AG09309 (cell line): ENCODE measurements around the gene FAM237A.
A peak's percentile ranks its signal among the peaks of the same experiment; 100 is the strongest.

Experiments used
- DNase-seq: peaks from one replicate; pipeline ENCODE4 v3.0.0-alpha.2; 2010; ENCODE audit warnings: low read depth
- H3K4me3 ChIP-seq: 2 replicates; pipeline ENCODE4 v1.5.1; 2011; ENCODE audit warnings: mild to moderate bottlenecking, low read depth, low read length, moderate library complexity; ENCODE audit not compliant: control insufficient read depth
- CTCF ChIP-seq: IDR thresholded peaks from 2 replicates; pipeline ENCODE4 v1.5.1; 2011; ENCODE audit warnings: mild to moderate bottlenecking, low read depth, low read length, inconsistent platforms; ENCODE audit not compliant: insufficient read depth, control insufficient read depth; ENCODE audit errors: missing control alignments

Gene FAM237A

GRCh38 chr2:206642075-206643025, at the start of gene FAM237A:
Gene FAM237A, plus strand, starts transcription at chr2:206642487. Its CDS starts 1,750 bp downstream, at chr2:206644237.
- H3K4me3 ChIP-seq: no peak within 1 kb of the TSS
- DNase-seq: peak; percentile 11
- no peak for TF ChIP-seq CTCF

GRCh38 chr2:206597717-206598218, 44.5 kb upstream of the FAM237A start:
- no peak for TF ChIP-seq CTCF
- no peak overlapping the region for H3K4me3 ChIP-seq
- DNase-seq: no peak

DNA sequence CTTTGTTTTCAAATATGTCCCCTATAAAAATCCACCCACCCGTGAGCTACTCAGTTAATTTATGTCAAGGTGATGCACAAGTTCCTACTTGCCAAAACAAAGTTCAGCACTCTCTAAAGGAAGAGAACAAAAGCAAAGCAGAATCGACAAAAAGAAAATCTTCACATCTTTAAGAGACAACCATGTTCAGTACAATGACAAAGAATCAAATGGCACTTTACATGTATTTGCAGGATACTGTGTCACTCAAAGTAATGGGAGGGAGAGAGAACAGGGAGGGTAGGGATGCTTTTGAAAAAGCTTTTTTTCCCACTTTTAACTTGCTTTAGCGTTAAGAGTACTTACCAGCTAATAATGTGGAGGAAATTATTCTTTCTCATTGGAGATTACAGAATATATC, 39.0 kb upstream of the FAM237A start:
- DNase-seq: no peak
- no peak overlapping the region for H3K4me3 ChIP-seq
- no peak for TF ChIP-seq CTCF

- no peak for TF ChIP-seq CTCF
- DNase-seq: no peak
- no peak overlapping the region for H3K4me3 ChIP-seq
Observed at GRCh38 chr2:206610451-206610850, 31.8 kb upstream of the FAM237A start.

DNA sequence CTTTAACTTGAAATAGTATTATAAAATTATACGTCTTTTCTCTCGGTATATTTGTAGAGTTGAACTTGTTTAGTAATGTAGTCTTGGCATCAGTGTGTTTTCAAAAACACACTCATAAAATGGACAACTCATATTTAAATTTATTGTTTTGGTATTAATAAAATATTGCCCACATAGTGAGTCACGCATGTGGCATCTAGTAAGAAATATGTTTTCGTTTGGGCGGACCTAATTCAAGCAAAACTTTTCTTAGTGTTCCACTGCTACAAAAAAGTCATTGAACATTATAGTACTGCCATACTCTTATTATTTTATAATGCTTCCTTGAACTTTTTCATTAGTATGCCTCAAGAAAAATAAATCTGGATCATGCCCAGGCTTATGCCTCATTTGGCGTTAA, 31.1 kb upstream of the FAM237A start:
- TF ChIP-seq CTCF: no peak
- no peak overlapping the region for H3K4me3 ChIP-seq
- DNase-seq: no peak

- no peak overlapping the region for H3K4me3 ChIP-seq
- DNase-seq: no peak
- no peak for TF ChIP-seq CTCF
Observed at GRCh38 chr2:206611736-206612135, 30.6 kb upstream of the FAM237A start.
